Measurements from ENCODE around the gene EDIL3.

GRCh38 chr5:84376346-84376745 is 8.3 kb downstream of the EDIL3 start:
- TF ChIP-seq CTCF (IDR thresholded peaks at IDR 0.05) (no peak), POLR2A (IDR thresholded peaks at IDR 0.05) (no peak), POLR2AphosphoS5 (IDR thresholded peaks at IDR 0.05; ENCODE audit: insufficient read depth in 1 of 2, low read depth in 1 of 2) (no peak)
